Measurements from ENCODE around the gene GPR45.

DNA sequence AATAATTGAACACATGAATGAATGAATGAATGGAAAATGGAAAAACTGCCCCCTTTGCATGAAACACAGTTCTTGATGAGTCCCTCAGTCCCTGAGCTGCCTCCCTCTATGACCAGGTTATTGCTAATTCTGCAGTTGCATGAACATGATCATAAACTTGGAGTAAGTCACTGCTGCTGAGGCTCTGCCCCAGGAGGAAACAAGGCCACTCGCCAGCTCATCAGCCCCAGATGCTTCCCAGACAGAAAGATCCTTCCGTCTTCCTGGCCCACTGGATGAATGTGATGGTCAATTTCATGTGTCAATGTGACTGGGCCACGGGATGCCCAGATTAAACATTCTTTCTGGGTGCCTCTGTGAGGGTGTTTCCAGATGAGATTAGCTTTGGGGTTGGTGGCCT, 16.4 kb downstream of the GPR45 start:
- TF ChIP-seq TAF1 (IDR thresholded peaks at IDR 0.05; ENCODE audit: low read depth) (no peak), EGR1 (IDR thresholded peaks at IDR 0.05) (no peak), REST (IDR thresholded peaks at IDR 0.05; ENCODE audit: low read depth) (no peak), EP300 (IDR thresholded peaks at IDR 0.05; ENCODE audit: borderline replicate concordance) (no peak), NFIC (IDR thresholded peaks at IDR 0.05) (no peak), RAD21 (IDR thresholded peaks at IDR 0.05; ENCODE audit: low read depth) (no peak), CEBPB (IDR thresholded peaks at IDR 0.05) (no peak), YY1 (IDR thresholded peaks at IDR 0.05; ENCODE audit: low read depth) (no peak), FOXM1 (IDR thresholded peaks at IDR 0.05; ENCODE audit: borderline replicate concordance, low read depth) (no peak), CREB1 (IDR thresholded peaks at IDR 0.05; ENCODE audit: low read depth) (no peak)
- TF ChIP-seq, protein P1, sequence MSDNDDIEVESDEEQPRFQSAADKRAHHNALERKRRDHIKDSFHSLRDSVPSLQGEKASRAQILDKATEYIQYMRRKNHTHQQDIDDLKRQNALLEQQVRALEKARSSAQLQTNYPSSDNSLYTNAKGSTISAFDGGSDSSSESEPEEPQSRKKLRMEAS (IDR thresholded peaks at IDR 0.05), result no peak
